ENCODE measurements around the gene PELO.

Gene PELO

GRCh38 chr5:52834320-52834719, 46.6 kb downstream of the PELO start:
- DNase-seq: no peak

DNA sequence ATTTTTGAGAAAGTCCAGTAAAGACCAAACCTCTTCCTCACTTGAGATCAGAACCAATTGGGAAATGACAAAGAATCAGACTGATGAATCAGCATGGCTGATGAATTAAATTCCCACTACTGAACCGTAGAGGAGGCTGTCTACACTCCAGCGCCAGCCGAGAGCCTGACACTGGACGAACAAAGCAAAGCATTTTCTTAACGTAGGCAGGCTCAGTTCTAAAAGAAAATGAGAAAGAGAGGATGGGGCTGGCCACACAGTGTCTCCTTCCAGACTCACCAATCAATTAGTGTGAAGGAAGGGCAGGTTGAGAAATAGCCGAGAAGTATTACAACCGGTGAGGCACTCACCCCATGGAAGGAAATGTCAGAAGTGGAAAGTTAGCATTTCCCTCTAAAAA, 49.4 kb downstream of the PELO start:
- no peak for DNase-seq

Measured in effector CD4-positive, alpha-beta T cell (primary cell).